HG03442 (cell line): ENCODE measurements around the gene TMEM131.
"Not testable (repeated sequence)": the region's sequence is repeated elsewhere in the genome, so short reads cannot be mapped to it uniquely, and the experiment has no call there.

Source experiments
- ATAC-seq: cut with Tn5 transposase; IDR thresholded peaks from one replicate; pipeline ENCODE4 v1.9.1; 2021; ENCODE audit warnings: mild to moderate bottlenecking, moderate library complexity; ENCODE audit not compliant: unreplicated experiment

The TMEM131 gene

GRCh38 chr2:97869722-97870346 lies 125.9 kb downstream of the TMEM131 start:
- no peak for ATAC-seq

- ATAC-seq, result no peak
Measured at GRCh38 chr2:97868986-97869721, 126.6 kb downstream of the TMEM131 start.

GRCh38 chr2:97863829-97864228 lies 131.9 kb downstream of the TMEM131 start:
- no peak for ATAC-seq

GRCh38 chr2:97861177-97861576 lies 134.6 kb downstream of the TMEM131 start:
- no peak for ATAC-seq

- ATAC-seq, result no peak
Measured at GRCh38 chr2:97858442-97858841, 137.3 kb downstream of the TMEM131 start.

GRCh38 chr2:97857553-97857952 lies 138.2 kb downstream of the TMEM131 start:
- ATAC-seq, result no peak

GRCh38 chr2:97853057-97853456 lies 142.7 kb downstream of the TMEM131 start:
- not testable (repeated sequence) for ATAC-seq

- ATAC-seq, result no peak
Measured at GRCh38 chr2:97851172-97851571, 144.6 kb downstream of the TMEM131 start.

GRCh38 chr2:97849881-97850528 lies 145.7 kb downstream of the TMEM131 start:
- ATAC-seq, result peak; percentile 81

GRCh38 chr2:97848306-97848705 lies 147.4 kb downstream of the TMEM131 start:
- no peak for ATAC-seq

- ATAC-seq, result not testable (repeated sequence)
Measured at GRCh38 chr2:97846716-97847115, 149.0 kb downstream of the TMEM131 start.

GRCh38 chr2:97845818-97846217 lies 149.9 kb downstream of the TMEM131 start:
- ATAC-seq, result no peak

- no peak for ATAC-seq
Measured at GRCh38 chr2:97845133-97845532, 150.6 kb downstream of the TMEM131 start.

GRCh38 chr2:97844311-97844859 lies 151.4 kb downstream of the TMEM131 start:
- no peak for ATAC-seq

GRCh38 chr2:97840198-97840597 lies 155.6 kb downstream of the TMEM131 start:
- ATAC-seq, result no peak

GRCh38 chr2:97834610-97835009 lies 161.1 kb downstream of the TMEM131 start:
- ATAC-seq, result no peak

- no peak for ATAC-seq
Measured at GRCh38 chr2:97831121-97831520, 164.6 kb downstream of the TMEM131 start.

GRCh38 chr2:97829255-97829654 lies 166.5 kb downstream of the TMEM131 start:
- ATAC-seq, result not testable (repeated sequence)

- not testable (repeated sequence) for ATAC-seq
Measured at GRCh38 chr2:97827013-97827412, 168.7 kb downstream of the TMEM131 start.

GRCh38 chr2:97826266-97826847 lies 169.4 kb downstream of the TMEM131 start:
- ATAC-seq, result not testable (repeated sequence)

- ATAC-seq, result not testable (repeated sequence)
Measured at GRCh38 chr2:97824011-97824410, 171.7 kb downstream of the TMEM131 start.
